Loucy (cell line): ENCODE data around the gene MAPK14.

Experiments used
- H2AFZ ChIP-seq: fragments of 200-600 bp; sonication (generic); 2 replicates; pipeline ENCODE4 v1.6.0; 2016; ENCODE audit warnings: antibody characterized with exemption, mild to moderate bottlenecking, low read length, moderate library complexity
- H3F3A ChIP-seq: fragments of 200-600 bp; 2 replicates; pipeline ENCODE4 v1.6.0; 2016; ENCODE audit warnings: antibody characterized with exemption, low read depth, mild to moderate bottlenecking
- H3K27me3 ChIP-seq: fragments of 200-600 bp; sonication (generic); 2 replicates; pipeline ENCODE4 v1.6.1; 2014; ENCODE audit warnings: low read length, mild to moderate bottlenecking; ENCODE audit not compliant: insufficient read depth, poor library complexity, severe bottlenecking
- H3K36me3 ChIP-seq: fragments of 200-600 bp; sonication (generic); 2 replicates; pipeline ENCODE4 v1.6.1; 2016; ENCODE audit warnings: low read length; ENCODE audit not compliant: insufficient read depth
- H3K4me1 ChIP-seq: fragments of 200-600 bp; sonication (generic); 2 replicates; pipeline ENCODE4 v1.5.1; 2014; ENCODE audit warnings: low read length, mild to moderate bottlenecking; ENCODE audit not compliant: insufficient read depth, poor library complexity, severe bottlenecking
- H3K4me2 ChIP-seq: fragments of 200-600 bp; sonication (generic); 2 replicates; pipeline ENCODE4 v1.6.0; 2014; ENCODE audit warnings: antibody characterized with exemption, low read length, low read depth, mild to moderate bottlenecking; ENCODE audit not compliant: poor library complexity, severe bottlenecking
- H3K4me3 ChIP-seq: fragments of 200-600 bp; sonication (generic); 2 replicates; pipeline ENCODE4 v1.5.1; 2014; ENCODE audit warnings: low read length, mild to moderate bottlenecking, mixed read lengths; ENCODE audit not compliant: poor library complexity, severe bottlenecking
- H3K79me2 ChIP-seq: fragments of 200-600 bp; sonication (generic); 2 replicates; pipeline ENCODE4 v1.6.1; 2014; ENCODE audit warnings: low read length; ENCODE audit not compliant: insufficient read depth
- H3K9ac ChIP-seq: fragments of 200-600 bp; sonication (generic); 2 replicates; pipeline ENCODE4 v1.6.0; 2014; ENCODE audit warnings: mild to moderate bottlenecking, low read depth, low read length, moderate library complexity; ENCODE audit not compliant: poor library complexity, severe bottlenecking
- H3K9me2 ChIP-seq: fragments of 200-600 bp; sonication (generic); replicated peaks from 2 replicates; pipeline ENCODE4 v1.6.1; 2016; ENCODE audit warnings: low read depth, low read length, mixed read lengths
- H3K9me3 ChIP-seq: fragments of 200-600 bp; sonication (generic); 2 replicates; pipeline ENCODE4 v1.6.1; 2014; ENCODE audit warnings: mild to moderate bottlenecking, antibody characterized with exemption, low read length, low read depth; ENCODE audit not compliant: insufficient read depth
- H4K20me1 ChIP-seq: fragments of 200-600 bp; sonication (generic); 2 replicates; pipeline ENCODE4 v1.6.0; 2014; ENCODE audit warnings: antibody characterized with exemption, low read length, mild to moderate bottlenecking; ENCODE audit not compliant: insufficient read depth, poor library complexity, severe bottlenecking
- EZH2phosphoT487 ChIP-seq: fragments of 200-600 bp; IDR thresholded peaks from 2 replicates; pipeline ENCODE4 v1.6.1; 2018; ENCODE audit warnings: antibody characterized with exemption, mild to moderate bottlenecking, moderate library complexity, borderline replicate concordance
- TF ChIP-seq, protein P1 (sequence below): fragments of 200-600 bp; sonication (generic); conservative IDR thresholded peaks from 2 replicates; pipeline ENCODE4 v1.5.1; 2014; ENCODE audit warnings: mild to moderate bottlenecking, antibody characterized with exemption, low read length

The MAPK14 gene

DNA sequence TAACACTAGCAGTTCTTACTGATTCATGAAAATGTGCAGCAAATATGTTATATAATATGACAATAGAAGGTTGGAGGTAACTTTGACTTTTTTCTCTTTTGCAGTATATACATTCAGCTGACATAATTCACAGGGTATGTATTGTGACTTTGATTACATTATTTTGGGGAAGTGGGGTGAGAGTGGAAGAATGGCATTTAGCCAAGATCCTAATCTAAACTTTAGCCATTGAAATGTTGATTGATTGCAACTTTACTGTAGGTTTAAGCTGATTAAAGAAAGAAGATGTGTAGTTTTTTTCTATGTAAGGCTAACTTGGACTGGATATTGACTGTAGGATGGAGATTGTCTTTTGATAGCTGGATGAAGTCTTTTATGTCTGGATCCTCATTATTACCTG is 46.0 kb downstream of the MAPK14 start:
- H2AFZ ChIP-seq, result no peak overlapping the region
- no peaks in the 10 kb centered on the region for H3K27me3 ChIP-seq
- H3K9ac ChIP-seq, result no peak overlapping the region
- TF ChIP-seq EZH2phosphoT487, result no peak
- TF ChIP-seq, protein P1, sequence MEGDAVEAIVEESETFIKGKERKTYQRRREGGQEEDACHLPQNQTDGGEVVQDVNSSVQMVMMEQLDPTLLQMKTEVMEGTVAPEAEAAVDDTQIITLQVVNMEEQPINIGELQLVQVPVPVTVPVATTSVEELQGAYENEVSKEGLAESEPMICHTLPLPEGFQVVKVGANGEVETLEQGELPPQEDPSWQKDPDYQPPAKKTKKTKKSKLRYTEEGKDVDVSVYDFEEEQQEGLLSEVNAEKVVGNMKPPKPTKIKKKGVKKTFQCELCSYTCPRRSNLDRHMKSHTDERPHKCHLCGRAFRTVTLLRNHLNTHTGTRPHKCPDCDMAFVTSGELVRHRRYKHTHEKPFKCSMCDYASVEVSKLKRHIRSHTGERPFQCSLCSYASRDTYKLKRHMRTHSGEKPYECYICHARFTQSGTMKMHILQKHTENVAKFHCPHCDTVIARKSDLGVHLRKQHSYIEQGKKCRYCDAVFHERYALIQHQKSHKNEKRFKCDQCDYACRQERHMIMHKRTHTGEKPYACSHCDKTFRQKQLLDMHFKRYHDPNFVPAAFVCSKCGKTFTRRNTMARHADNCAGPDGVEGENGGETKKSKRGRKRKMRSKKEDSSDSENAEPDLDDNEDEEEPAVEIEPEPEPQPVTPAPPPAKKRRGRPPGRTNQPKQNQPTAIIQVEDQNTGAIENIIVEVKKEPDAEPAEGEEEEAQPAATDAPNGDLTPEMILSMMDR, result no peak
- peaks cover 88% of the 10 kb centered on the region for H4K20me1 ChIP-seq
- H3K4me2 ChIP-seq, result no peak overlapping the region
- H3K79me2 ChIP-seq, result peaks cover 91% of the 10 kb centered on the region
- H3K4me1 ChIP-seq, result peaks cover under 1% of the 10 kb centered on the region
- no peaks in the 10 kb centered on the region for H3F3A ChIP-seq
- peaks cover 88% of the 10 kb centered on the region for H3K36me3 ChIP-seq
- H3K9me2 ChIP-seq, result no peaks in the 10 kb centered on the region
- no peaks in the 10 kb centered on the region for H3K9me3 ChIP-seq
- H3K4me3 ChIP-seq, result no peak overlapping the region

DNA sequence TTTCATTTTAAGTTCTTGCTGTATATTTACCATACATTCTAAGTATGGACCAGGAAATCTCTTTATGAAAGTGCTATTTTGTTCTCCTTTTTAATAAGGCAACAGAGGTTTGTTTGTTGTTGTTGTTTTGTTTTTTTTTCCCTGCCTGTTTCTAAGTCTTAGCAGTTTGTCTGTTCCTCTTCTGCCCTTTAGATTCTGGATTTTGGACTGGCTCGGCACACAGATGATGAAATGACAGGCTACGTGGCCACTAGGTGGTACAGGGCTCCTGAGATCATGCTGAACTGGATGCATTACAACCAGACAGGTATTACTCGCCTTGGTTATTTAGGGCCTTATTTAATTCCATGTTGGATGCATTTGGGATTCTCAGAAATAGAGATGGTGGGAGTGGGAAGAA is 48.0 kb downstream of the MAPK14 start:
- Histone ChIP-seq H3K9me3 (no peaks in the 10 kb centered on the region), H3K27me3 (no peaks in the 10 kb centered on the region), H2AFZ (no peak overlapping the region), H3K4me1 (no peaks in the 10 kb centered on the region), H3K4me3 (no peak overlapping the region), H3K9ac (no peak overlapping the region), H3F3A (no peaks in the 10 kb centered on the region), H3K4me2 (no peak overlapping the region), H4K20me1 (peaks cover 69% of the 10 kb centered on the region), H3K9me2 (no peaks in the 10 kb centered on the region), H3K36me3 (peaks cover 92% of the 10 kb centered on the region), H3K79me2 (peaks cover 80% of the 10 kb centered on the region)
- no peak for TF ChIP-seq EZH2phosphoT487
- TF ChIP-seq, protein P1, result peak; percentile 56

DNA sequence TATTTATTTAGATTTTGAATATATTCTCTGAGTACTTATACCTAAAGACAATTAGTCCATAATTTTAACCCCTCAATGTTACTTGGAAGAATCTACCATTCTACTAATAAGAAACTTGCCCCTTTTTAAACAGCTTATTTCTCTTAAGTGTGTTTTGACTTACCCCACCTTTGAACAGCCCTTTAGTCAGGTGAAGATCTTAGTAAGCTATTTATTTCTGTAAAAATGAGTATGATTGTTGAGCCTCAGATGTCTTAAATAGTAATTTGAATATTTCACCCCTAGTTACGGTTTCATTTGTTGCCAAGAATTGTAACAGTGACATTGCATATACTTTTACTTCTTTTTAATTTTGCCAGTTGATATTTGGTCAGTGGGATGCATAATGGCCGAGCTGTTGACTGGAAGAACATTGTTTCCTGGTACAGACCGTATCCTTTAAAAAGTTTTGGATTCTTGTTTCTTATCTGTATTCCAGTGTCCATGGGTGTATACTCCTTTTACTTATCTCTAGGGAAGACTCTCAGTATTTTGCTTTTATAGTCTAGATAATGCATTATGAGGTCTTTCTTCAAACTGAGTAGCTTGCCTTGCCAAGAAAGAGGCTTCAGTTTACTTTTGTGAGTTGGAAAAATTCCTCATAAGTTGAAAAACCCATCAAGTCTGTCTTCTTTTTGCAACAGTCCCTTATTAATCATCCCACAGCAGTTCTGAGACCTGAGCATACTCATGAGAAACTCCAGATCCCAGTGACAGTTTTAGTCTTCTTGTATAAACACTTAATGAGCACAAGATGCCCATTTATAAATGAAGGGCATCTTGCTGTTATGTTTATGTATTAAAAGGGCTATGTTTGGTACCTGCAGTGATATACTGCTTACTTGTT is 48.8 kb downstream of the MAPK14 start:
- no peaks in the 10 kb centered on the region for H3K9me2 ChIP-seq
- peaks cover 4% of the 10 kb centered on the region for H3K9me3 ChIP-seq
- H3F3A ChIP-seq, result no peaks in the 10 kb centered on the region
- peaks cover 77% of the 10 kb centered on the region for H3K79me2 ChIP-seq
- H4K20me1 ChIP-seq, result peaks cover 64% of the 10 kb centered on the region
- H2AFZ ChIP-seq, result no peak overlapping the region
- no peak overlapping the region for H3K4me3 ChIP-seq
- no peak overlapping the region for H3K4me2 ChIP-seq
- TF ChIP-seq, protein P1, result no peak
- TF ChIP-seq EZH2phosphoT487, result no peak
- no peaks in the 10 kb centered on the region for H3K4me1 ChIP-seq
- no peaks in the 10 kb centered on the region for H3K27me3 ChIP-seq
- H3K36me3 ChIP-seq, result peaks cover 96% of the 10 kb centered on the region
- no peak overlapping the region for H3K9ac ChIP-seq
